ENCODE measurements around the gene AHCTF1. TPM values are rescaled to one million over a fixed set of nuclear protein-coding genes. Genes with fewer than 3 reads are reported as not detected.

The AHCTF1 gene
- total RNA-seq, 3 donors from 2014 or later (not counting 1 experiment from before 2014, with no cell fraction given) = 46.5 to 50.2 (median 47.4) TPM

- H3K4me1 Mint-ChIP-seq = peaks cover 0 to 6% of the 10 kb centered on the region in 2 donors
- Histone ChIP-seq H3K27ac (ENCODE audit: low read length) (no peak overlapping the region), H3K27me3 (ENCODE audit: control insufficient read depth, insufficient read depth, low read length) (peaks cover 3% of the 10 kb centered on the region), H3K4me1 (ENCODE audit: control insufficient read depth, insufficient read depth, low read length) (no peaks in the 10 kb centered on the region), H3K36me3 (ENCODE audit: control insufficient read depth, insufficient read depth, low read length) (peaks cover 7% of the 10 kb centered on the region), H3K9me3 (ENCODE audit: control insufficient read depth, insufficient read depth, low read length) (no peaks in the 10 kb centered on the region), H3K4me3 (ENCODE audit: low read length) (no peak overlapping the region)
- intact Hi-C loops (cut with micrococcal nuclease) = no loop called here
- DNase-seq (no peak), ATAC-seq (no peak)
- no peaks in the 10 kb centered on the region for H3K36me3 Mint-ChIP-seq
- peaks cover 7 to 12% of the 10 kb centered on the region in 2 donors for H3K27me3 Mint-ChIP-seq (ENCODE audit: low read depth in 2 of 2)
- TF ChIP-seq CTCF (IDR thresholded peaks at IDR 0.05) = no peak
- no peak overlapping the region for H3K4me3 Mint-ChIP-seq
- no peaks in the 10 kb centered on the region for H3K9me3 Mint-ChIP-seq
- 65% methylated on average over 6 of the region's 6 CpGs for WGBS (ENCODE audit: insufficient coverage)
- no peak overlapping the region for H3K27ac Mint-ChIP-seq
Observed at GRCh38 chr1:246836209-246836966, 95.4 kb downstream of the AHCTF1 start.

GRCh38 chr1:246831543-246831942 lies 100.2 kb downstream of the AHCTF1 start:
- 38% methylated on average over 4 of the region's 4 CpGs for whole genome bisulfite sequencing (ENCODE audit: insufficient coverage)
- no peaks in the 10 kb centered on the region for H3K36me3 ChIP-seq (ENCODE audit: control insufficient read depth, insufficient read depth, low read length)
- no peaks in the 10 kb centered on the region for H3K4me1 ChIP-seq (ENCODE audit: control insufficient read depth, insufficient read depth, low read length)
- no peaks in the 10 kb centered on the region for H3K9me3 ChIP-seq (ENCODE audit: control insufficient read depth, insufficient read depth, low read length)
- TF ChIP-seq CTCF (IDR thresholded peaks at IDR 0.05) = no peak
- H3K27me3 Mint-ChIP-seq (ENCODE audit: low read depth in 2 of 2) = peaks cover 18 to 28% of the 10 kb centered on the region in 2 donors
- H3K27ac Mint-ChIP-seq = no peak overlapping the region
- no peak overlapping the region for H3K4me3 Mint-ChIP-seq
- no peak overlapping the region for H3K4me3 ChIP-seq (ENCODE audit: low read length)
- peaks cover 0 to 6% of the 10 kb centered on the region in 2 donors for H3K4me1 Mint-ChIP-seq
- no peak for ATAC-seq
- H3K9me3 Mint-ChIP-seq = peaks cover 6% of the 10 kb centered on the region in 2 donors
- intact Hi-C loops (cut with micrococcal nuclease) = no loop called here
- no peak overlapping the region for H3K27ac ChIP-seq (ENCODE audit: low read length)
- peaks cover 8% of the 10 kb centered on the region for H3K36me3 Mint-ChIP-seq
- no peak for DNase-seq
- H3K27me3 ChIP-seq (ENCODE audit: control insufficient read depth, insufficient read depth, low read length) = peaks cover 3% of the 10 kb centered on the region

GRCh38 chr1:246828818-246829217 lies 102.9 kb downstream of the AHCTF1 start:
- ATAC-seq (no peak), DNase-seq (no peak)
- peaks cover 3% of the 10 kb centered on the region for H3K27me3 ChIP-seq (ENCODE audit: control insufficient read depth, insufficient read depth, low read length)
- no peaks in the 10 kb centered on the region for H3K4me1 ChIP-seq (ENCODE audit: control insufficient read depth, insufficient read depth, low read length)
- Mint-ChIP-seq H3K27ac (no peak overlapping the region), H3K4me1 (peaks cover 0 to 5% of the 10 kb centered on the region in 2 donors), H3K36me3 (peaks cover 8% of the 10 kb centered on the region), H3K27me3 (ENCODE audit: low read depth in 2 of 2) (peaks cover 18 to 42% of the 10 kb centered on the region in 2 donors), H3K9me3 (peaks cover 6% of the 10 kb centered on the region in 2 donors), H3K4me3 (no peak overlapping the region)
- WGBS (ENCODE audit: insufficient coverage) = 93% methylated on average over 3 of the region's 4 CpGs
- H3K4me3 ChIP-seq (ENCODE audit: low read length) = no peak overlapping the region
- no peak for TF ChIP-seq CTCF (IDR thresholded peaks at IDR 0.05)
- intact Hi-C loops (cut with micrococcal nuclease) = no loop called here
- H3K9me3 ChIP-seq (ENCODE audit: control insufficient read depth, insufficient read depth, low read length) = no peaks in the 10 kb centered on the region
- H3K27ac ChIP-seq (ENCODE audit: low read length) = no peak overlapping the region
- no peaks in the 10 kb centered on the region for H3K36me3 ChIP-seq (ENCODE audit: control insufficient read depth, insufficient read depth, low read length)
